Erythroblast (primary cell): Measurements from ENCODE around the gene CECR2.

Experiments
- GATA1 ChIP-seq: IDR thresholded peaks from 2 replicates; pipeline ENCODE4 v1.6.1; 2011; ENCODE audit warnings: low read depth, mild to moderate bottlenecking, control low read depth, low read length, moderate library complexity
- POLR2A ChIP-seq: IDR thresholded peaks from 2 replicates; pipeline ENCODE4 v1.6.1; 2011; ENCODE audit warnings: mild to moderate bottlenecking, low read length

GRCh38 chr22:17410576-17410975 is 41.3 kb downstream of the CECR2 start:
- TF ChIP-seq POLR2A (no peak), GATA1 (no peak)
